GM21360 (cell line): Measurements from ENCODE around the gene CHKA.

Experiments used
- ATAC-seq: cut with Tn5 transposase; IDR thresholded peaks from one replicate; pipeline ENCODE4 v1.9.1; 2021; ENCODE audit warnings: mild to moderate bottlenecking, moderate library complexity; ENCODE audit not compliant: unreplicated experiment

The CHKA gene

GRCh38 chr11:68143310-68143689 is 22.1 kb upstream of the CHKA start:
- ATAC-seq = no peak

- no peak for ATAC-seq
Measured at GRCh38 chr11:68142441-68143309, 21.5 kb upstream of the CHKA start.

GRCh38 chr11:68142028-68142412 is 20.8 kb upstream of the CHKA start:
- no peak for ATAC-seq

- no peak for ATAC-seq
Measured at GRCh38 chr11:68141246-68142027, 20.2 kb upstream of the CHKA start.

- no peak for ATAC-seq
Measured at GRCh38 chr11:68140496-68141245, 19.5 kb upstream of the CHKA start.

GRCh38 chr11:68138237-68138636 is 17.0 kb upstream of the CHKA start:
- ATAC-seq = no peak

- no peak for ATAC-seq
Measured at GRCh38 chr11:68137833-68138232, 16.6 kb upstream of the CHKA start.

GRCh38 chr11:68136866-68137265 is 15.7 kb upstream of the CHKA start:
- no peak for ATAC-seq

- no peak for ATAC-seq
Measured at GRCh38 chr11:68135161-68135560, 14.0 kb upstream of the CHKA start.

GRCh38 chr11:68133761-68134160 is 12.6 kb upstream of the CHKA start:
- ATAC-seq = no peak

GRCh38 chr11:68130121-68130520 is 8.9 kb upstream of the CHKA start:
- no peak for ATAC-seq

- no peak for ATAC-seq
Measured at GRCh38 chr11:68128682-68129327, 7.6 kb upstream of the CHKA start.

GRCh38 chr11:68127714-68128681 is 6.8 kb upstream of the CHKA start:
- no peak for ATAC-seq

GRCh38 chr11:68125164-68125563 is 4.0 kb upstream of the CHKA start:
- ATAC-seq = no peak

- no peak for ATAC-seq
Measured at GRCh38 chr11:68122936-68123539, 1.9 kb upstream of the CHKA start.

GRCh38 chr11:68120273-68121066 is 718 bp downstream of the CHKA start:
- peak; percentile 19 for ATAC-seq

- ATAC-seq = no peak
Measured at GRCh38 chr11:68118706-68119448, 2.3 kb downstream of the CHKA start.
